Measurements from ENCODE around the gene PPP6R1.
"Not testable (repeated sequence)": the region's sequence is repeated elsewhere in the genome, so short reads cannot be mapped to it uniquely, and the experiment has no call there.

Gene PPP6R1

DNA sequence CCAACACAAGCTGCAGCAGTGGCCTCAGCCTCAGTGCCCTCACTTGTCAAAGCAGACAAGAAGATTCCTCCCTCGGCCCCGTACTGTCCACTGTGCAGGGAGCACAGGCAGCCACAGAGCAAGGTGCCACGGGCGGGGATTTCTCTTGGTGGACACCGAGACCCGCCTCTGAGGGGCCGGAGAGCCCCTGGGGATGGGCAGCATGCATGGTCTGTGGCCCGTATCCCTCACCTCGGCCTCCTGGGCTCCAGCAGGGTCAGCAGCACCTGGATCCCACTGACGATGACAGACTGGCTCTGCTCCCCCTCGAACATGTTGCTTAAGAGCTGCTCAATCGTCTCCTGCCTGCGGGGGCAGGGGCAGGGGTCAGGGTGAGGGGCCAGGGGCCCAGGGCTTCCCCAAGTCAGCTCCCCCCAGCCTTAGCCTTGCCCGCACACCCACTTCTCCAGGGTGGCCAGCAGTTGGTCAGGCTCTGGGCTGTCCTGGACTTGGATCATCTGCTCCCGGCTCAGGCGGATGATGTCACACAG, 16.8 kb downstream of the PPP6R1 start:
- no peak for DNase-seq (ENCODE audit: low read depth in 2 of 2)

DNA sequence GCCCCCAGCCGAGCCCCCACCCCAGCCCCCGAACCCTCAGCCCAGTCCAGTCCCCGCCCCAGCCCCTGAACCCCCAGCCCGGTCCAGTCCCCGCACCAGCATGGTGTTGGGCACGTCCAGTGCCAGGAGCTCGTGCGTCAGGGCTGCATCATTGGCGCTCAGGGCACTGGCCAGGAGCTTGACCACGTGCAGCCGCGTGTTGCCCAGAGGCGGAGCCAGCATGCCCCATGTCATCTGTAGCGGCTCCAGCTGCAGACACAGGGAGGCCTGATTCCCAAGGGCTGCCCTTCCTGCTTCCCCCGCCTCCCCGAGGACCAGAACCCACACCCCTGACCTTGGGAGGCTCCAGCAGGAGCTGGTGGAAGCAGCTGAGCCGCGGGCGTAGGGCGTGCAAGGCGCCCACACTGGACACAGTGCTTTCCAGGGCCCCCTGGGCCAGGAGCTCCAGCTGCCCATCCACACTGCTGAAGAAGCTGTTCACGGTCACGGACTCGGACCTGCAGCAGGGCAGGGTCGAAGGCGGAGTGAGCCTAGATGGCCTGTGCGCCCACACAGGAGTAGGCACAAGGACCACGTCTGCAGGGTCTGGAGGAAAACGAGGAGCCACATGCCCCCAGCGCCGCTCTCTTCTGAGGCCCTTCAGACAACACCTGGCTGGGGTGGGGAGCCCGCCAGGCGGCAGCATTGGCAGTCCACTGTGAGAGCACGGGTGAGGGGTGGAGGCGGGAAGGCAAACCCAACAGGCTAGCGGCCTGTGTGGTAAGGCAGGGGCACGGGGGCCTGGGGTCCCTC, 17.5 kb downstream of the PPP6R1 start:
- no peak for DNase-seq (ENCODE audit: low read depth in 2 of 2)

DNA sequence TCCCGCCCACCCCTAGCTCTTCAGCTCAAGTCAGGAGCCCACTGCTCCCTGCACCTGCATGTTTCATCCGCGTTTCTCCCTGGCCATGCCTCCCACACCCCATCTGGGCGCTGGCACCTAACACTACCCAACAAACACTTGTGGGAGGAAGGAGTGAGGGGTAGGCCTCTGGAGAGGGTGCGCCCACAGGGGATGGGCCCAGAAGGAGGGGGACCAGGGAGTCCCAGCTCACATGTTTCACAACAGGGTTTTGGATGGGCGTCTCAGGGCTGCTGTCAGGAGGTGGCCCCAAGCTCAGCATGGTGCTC, 18.1 kb downstream of the PPP6R1 start:
- DNase-seq (ENCODE audit: low read depth in 2 of 2): no peak

DNA sequence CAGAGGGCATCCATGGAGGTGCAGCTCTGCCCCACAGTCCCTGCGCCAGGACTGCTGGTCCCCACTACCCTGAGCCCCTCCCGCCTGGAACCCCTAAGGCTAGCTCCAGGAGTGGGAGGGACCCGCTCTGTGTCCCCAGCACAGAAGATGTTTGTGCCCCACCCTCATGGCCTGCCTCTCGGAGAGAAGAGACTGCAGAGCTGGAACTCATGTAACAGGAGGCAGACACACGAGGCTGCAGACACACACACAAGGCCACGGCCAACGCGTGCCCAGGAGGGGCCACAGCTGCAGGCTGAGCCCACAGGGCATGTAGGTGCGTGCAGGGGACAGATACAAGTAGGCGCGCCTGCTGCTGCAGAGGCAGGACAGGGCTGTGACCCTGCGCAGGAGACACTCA, 19.8 kb downstream of the PPP6R1 start:
- no peak for DNase-seq (ENCODE audit: low read depth in 2 of 2)

DNA sequence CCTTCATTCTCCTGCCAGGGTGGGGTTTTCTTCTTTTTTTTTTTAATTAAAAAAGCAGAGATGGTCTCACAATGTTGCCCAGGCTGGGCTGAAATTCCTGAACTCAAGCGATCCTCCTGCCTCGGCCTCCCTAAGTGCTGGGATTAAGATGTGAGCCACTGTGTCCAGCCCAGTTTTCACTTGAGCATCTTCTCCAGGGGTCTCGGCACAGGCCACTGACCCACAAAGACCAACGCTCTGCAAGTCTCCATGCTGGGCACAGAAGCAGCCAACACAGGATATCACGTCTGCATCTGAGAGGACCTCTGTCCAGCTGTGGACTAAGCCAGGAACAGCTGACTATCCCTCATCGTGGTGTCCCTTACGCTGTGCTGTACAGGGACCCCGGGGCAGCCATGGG, 20.8 kb downstream of the PPP6R1 start:
- DNase-seq (ENCODE audit: low read depth in 2 of 2): no peak

DNA sequence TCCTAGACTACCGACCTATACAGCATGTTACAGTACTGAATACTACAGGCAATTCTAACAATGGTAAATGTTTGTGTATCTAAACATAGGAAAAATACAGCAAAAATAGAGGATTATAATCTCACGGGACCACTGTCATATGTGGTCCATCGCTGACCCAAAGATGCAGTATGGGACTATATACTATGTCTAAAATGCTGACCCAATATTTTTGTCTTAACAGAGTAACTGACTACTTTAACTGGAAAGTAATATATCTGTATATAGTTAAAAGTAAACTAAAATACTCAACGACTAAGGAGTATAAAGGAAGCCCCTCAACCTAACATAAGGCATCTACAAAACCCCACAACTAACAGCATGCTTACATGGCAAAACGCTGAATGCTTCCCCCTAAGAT, 25.8 kb downstream of the PPP6R1 start:
- no peak for DNase-seq (ENCODE audit: low read depth in 2 of 2)

DNA sequence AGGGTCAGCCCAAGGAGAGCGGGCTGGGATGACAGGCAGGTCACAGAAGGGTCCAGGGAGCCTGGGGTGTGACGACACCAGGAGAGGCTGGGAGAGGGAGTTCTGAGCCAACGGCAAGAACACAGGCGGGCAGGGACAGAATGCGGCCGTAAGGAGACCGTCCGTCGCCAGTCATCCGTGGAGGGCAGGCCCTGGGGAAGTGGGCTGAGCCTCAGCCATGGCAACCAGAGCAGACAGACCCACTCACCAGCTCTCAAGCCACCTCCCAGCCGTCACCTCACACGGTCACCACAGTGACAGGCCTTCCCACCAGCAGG, 26.6 kb downstream of the PPP6R1 start:
- no peak for DNase-seq (ENCODE audit: low read depth in 2 of 2)

DNA sequence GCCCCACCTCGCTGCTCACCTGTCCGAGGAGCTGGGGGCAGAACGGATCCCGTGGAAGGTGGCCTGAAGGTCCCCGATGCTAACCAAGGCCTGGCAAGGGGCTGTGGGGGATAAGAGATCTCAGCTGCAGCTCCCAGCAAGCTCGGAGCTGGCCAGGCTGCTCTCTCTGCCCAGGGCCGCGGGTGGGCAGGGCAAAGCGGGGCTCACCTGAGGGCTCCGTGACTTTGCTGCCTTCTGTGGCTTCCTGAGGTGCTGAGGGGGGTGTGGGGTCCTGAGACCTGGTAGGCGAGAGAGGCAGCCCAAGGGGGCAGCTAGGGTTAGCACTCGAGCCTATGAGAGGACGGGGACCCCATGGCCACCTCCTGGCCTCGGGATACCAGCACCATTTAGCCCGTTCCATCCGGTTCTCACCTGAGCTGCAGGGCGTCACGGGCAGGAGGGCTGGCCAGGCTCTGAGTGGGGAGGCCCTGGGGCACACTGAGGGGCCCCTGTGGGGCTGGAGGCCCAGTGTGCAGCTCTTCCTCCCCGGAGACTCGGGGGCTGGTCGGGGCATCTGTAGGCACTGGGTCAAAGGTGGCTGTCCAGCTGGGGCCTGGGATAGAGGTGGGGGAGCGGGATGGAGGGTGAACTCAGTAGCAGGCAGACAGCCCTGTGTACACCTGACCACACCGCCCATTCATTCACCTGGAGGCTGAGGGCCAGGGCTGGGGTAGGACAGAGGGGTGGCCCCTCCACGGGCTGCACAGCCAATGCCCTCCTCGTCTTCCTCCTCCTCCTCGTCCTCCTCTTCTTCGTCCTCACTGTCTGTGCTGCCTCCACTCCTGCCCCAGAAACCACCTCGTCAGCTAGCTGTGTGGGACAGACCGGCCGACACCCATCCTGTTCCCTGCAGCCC, 27.2 kb downstream of the PPP6R1 start:
- DNase-seq (ENCODE audit: low read depth in 2 of 2): no peak

DNA sequence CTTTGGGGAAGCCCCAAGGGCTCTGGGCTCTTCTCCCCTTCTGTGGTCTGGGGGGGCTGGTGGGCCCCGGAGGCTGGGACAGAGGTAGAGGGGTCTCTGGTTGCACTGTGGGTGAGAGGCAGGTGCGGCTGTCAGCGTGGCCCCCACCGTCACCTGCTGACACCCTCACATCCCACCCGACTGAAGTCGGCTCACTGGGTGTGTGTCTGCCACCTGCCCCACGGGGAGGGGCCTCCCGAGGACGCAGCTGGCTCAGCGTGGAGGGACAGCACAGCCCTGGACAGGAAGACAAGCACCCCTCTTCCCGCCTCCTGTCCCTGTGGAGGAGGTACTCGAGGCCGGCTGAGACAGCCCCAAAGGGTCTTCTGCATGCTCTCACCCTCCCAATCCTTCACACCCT, 28.0 kb downstream of the PPP6R1 start:
- no peak for DNase-seq (ENCODE audit: low read depth in 2 of 2)

DNA sequence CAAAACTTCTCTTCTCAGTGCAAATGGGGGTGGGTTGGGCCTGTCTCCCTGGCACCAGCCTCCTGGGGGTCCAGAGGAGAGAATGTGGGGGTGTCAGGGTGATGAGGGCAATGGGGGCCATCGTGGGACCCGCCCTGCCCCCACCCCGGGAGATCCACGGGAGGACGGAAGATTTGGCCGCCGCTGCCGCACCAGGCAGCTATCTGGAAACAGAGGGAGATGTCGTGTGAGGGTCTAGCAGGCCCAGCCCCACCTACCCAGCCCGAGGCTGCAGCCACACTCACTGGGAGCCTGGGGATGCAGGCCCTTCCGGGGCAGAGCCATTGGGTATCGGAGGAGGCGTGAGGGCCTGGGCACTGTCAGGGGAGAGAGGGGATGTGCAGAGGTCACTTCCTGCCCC, 28.5 kb downstream of the PPP6R1 start:
- no peak for DNase-seq (ENCODE audit: low read depth in 2 of 2)

DNA sequence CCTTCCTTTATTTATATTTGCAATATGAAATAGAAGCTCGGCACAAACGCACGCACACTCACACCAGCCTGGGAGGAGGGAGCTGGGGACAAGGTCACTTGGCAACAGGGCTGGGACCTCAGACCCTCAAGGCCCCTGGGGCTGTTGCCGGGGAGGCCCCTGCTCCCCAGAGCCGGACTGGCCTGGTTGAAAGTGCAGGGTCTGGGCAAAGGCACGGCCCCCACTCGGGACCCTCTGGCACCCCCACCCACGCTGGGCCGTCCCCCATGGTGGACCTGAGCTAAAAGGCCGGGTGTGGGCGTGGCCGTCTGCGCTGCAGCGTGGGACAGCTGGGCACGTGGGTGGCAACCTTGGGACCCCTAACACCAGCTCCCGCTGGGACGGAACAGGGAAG, 29.0 kb downstream of the PPP6R1 start:
- DNase-seq (ENCODE audit: low read depth in 2 of 2): no peak

DNA sequence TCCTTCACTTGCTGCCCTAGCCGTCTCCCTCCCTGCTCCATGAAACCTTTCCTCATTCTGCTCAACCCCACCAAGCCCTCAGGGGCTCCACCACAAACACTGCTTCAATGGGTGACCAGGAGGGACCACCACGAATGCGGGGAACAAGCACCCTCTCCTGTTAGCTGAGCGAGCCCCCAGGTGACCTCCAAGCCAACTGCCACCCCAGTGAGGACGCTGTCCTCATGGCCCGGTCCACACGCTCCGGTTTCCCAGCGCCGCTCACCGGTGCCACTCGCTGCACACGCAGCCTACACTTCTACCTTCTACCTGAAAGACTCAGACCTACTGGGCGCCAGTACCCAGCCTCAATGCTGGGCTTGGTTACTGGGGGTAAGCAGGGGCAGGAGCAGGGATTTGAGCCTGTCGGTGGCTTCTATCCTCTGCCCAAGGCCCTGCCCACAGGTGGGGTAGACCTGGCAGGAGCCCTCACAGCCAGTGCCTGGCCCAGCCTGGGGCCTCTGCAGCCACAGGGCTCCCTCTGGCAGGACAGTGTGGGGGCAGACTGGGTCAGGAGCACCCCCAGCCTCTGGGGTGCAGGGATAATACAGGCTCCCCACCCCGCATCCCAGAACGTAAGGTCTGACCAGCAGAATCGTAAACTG, 29.6 kb downstream of the PPP6R1 start:
- DNase-seq (ENCODE audit: low read depth in 2 of 2): no peak

DNA sequence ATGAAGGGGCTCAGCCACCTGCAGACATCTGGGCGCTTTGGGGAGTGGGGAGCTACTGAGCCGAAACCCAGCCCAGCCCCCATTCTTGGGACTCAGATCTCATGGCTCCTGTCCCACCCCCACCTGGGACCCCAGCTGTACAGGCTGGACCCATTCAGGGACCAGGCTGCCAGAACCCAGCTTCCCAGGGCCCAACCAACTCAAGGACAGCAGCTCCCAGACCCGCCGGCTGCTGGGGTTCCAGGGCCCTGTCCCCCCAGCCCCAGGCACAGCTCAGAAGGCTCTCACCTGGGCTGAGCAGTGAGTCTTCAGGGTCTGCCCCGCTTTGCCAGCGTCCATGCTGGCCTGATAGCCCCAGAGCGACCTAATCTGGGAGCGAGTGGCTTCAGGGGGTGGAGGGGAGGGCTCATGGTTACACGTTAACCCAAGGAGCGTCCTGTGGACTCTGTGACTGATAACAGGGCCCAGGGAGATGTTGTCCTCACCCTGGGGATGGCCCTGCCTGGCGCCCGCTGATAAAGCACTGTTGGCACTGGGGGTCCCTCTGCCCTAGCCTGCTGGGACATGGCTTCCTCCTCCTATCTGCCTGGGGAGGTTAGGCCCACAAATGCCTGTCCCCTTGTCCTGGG, 30.3 kb downstream of the PPP6R1 start, which contains the start of gene TMEM86B:
Gene TMEM86B (minus strand): TSS at position 361 of the 629 bp plus-strand sequence. CDS start 22 bp downstream, at position 339.
- no peak for DNase-seq (ENCODE audit: low read depth in 2 of 2)

DNA sequence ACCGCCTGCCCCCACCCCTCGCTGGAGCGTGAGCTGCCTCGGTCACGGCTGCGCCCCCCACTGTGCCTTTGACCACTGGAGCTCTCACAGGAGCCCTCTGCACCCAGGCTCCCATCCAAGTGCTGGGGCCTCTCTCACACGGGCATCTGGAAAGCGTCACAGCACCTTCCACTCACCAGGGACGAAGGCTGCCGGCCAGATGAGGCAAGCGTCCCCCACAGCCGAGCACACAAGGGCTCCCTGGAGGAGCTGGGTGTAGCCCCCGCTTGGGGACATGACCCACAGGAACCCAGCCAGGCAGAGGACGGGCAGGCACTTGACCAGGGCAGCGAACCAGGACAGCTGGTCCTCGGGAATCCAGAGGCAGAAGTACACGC, 30.8 kb downstream of the PPP6R1 start:
- DNase-seq (ENCODE audit: low read depth in 2 of 2): no peak

DNA sequence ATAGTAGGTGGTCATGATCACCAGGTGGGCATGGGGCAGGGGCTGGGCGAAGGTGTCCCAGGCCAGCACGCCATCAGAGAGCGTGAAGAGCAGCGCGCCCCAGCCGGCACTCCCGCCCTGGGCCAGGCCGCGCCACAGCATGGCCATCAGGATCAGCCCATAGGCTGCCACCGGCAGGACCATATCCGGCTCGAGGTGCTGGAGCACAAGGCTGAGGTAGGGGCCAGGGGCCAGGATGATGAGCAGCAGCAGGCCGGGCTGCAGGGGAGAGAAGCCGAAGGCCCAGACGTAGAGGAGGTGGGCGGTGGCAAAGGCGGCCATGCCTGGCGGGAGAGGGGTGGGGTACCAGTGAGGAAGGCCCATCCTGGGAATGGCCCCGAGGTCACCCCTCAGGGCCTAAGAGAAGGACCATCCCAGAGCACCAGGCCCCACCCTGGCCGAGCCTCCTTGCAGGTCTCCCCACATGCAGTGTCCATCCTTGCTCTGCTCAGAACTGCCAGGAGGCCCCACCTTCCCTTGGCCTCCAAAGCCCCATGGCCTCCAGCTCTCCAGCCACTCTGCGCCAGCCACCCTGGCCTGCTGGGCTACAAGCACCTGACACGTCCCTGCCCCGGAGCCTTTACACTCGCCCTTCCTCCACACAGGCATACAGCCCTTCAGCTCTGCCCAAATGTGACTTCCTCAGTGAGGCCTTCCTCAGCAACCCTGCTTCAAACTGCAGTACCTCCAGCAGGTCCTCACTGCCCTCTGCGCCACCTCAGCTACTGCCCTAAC, 31.4 kb downstream of the PPP6R1 start:
- no peak for DNase-seq (ENCODE audit: low read depth in 2 of 2)

DNA sequence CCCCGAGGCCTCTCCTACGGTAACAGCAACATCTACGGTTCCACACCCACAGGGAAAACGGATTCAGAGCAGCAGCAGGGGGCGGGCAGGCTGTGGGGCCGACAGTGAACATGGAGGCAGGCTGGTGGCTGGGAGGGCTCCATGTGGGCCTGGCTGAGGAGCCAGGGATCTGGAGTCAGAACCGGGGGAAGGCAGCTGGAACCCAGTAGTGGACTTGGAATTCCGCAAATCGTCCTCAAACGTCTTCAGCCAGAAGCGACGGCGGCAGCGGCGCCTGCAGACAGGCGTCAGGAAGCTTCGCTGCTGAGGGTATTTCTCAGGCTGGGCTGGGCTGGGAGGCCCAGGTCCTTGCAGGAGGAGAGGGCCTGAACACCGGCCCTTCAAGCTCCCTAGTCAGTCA, 32.0 kb downstream of the PPP6R1 start:
- no peak for DNase-seq (ENCODE audit: low read depth in 2 of 2)

DNA sequence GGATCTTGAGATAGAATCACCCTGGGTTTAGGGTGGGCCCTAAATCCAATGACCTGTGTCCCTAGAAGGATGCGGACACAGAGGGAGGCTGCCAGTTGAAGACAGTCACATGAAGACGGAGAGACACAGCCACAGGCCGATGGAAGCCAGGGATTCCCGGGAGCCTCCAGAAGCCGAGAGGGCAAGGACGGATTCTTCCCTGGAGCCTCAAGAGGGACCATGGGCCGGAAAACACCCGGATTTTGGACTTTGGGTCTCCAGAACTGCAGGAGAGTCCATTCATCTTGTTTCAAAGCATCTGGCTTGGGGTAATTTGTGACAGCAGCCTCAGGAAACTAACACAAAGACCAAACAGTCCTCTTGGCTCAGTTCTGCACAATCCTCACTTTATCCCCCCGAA, 32.5 kb downstream of the PPP6R1 start:
- DNase-seq (ENCODE audit: low read depth in 2 of 2): no peak

DNA sequence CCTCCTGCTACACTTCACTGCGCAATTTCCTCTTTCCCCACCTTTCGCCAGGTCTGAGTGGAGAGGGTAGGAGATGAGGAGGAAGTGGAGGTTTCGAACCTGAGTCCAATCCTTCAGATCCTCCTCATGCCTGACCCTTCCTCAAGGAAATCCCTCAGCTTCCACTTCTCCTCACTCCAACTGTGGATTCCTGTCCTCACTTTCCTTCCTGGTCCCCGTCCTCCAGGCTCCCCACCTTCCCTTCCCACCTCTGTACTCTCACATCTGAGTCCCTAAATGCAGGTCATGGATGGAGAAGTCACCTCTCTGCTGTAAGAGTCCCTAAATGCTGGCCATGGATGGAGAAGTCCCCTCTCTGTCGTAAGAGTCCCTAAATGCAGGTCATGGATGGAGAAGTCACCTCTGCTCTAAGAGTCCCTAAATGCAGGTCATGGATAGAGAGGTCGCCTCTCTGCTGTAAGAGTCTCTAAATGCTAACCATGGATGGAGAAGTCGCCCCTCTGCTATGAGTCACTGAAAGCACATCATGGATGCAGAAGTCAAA, 33.3 kb downstream of the PPP6R1 start:
- no peak for DNase-seq (ENCODE audit: low read depth in 2 of 2)

DNA sequence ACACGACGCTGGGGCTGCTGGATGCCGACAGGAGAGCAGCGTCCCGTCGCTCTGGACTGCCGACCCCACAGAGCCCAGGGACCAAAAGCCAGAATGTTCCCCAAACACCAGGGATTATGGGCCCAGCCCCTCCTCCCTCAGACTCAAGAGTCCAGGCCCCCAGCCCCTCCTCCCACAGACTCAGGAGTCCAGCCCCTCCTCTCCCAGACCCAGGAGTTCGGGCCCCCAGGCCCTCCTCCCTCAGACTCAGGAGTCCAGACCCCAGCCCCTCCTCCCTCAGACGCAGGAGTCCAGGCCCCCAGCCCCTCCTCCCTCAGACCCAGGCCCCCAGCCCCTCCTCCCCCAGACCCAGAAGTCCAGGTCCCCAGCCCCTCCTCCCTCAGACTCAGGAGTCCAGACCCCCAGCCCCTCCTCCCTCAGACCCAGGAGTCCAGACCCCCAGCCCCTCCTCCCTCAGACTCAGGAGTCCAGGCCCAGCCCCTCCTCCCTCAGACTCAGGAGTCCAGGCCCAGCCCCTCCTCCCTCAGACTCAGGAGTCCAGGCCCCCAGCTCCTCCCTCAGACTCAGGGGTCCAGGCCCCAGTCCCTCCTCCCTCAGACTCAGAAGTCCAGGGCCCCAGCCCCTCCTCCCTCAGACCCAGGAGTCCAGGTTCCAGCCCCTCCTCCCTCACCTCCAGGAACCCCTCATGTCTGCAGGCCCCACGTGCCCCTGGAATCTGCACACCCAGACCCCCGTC, 34.0 kb downstream of the PPP6R1 start:
- DNase-seq (ENCODE audit: low read depth in 2 of 2): not testable (repeated sequence)

DNA sequence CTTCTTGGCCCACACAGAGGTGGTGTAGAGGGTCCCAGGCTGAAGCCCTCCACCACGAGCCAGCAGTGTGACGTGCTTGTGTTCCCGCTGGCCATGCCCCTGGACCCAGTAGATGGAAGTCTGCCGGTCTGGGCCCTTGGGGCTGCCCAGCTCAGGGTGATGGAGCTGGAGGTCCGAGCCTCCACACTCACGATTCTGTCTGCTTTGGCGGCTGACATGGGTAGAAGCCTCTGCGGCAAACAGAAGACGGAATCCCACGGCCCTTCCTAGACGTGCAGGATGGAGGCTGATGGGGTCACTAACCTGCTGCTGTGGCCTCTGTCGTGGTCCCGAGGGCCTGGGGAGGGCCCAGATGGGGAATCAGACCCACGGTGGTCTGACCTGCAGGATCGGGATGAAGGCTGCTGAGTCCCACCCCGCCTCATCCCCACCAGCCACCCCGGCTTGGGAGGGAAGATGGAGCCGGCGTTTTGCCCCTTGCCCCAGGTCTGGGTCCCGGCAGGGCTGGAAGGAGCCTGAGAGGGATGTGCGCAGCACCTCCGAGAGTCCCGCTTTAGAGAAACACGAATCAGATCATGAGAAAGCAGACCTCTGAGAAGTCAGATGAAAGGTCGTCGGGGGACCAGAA, 34.7 kb downstream of the PPP6R1 start:
- DNase-seq (ENCODE audit: low read depth in 2 of 2): no peak

Measured in stimulated activated CD8-positive, alpha-beta memory T cell treated with anti-CD3 and anti-CD28 coated beads, Interleukin-2, amount 100 ng/mL, for 48 hours (primary cell).